DND-41 (cell line): Measurements from ENCODE around the gene TRMT11.

Experiments
- ATAC-seq: fragments of 200-7000 bp; cut with Tn5 transposase; 3 replicates; pipeline ENCODE4 v1.9.1; 2021; ENCODE audit warnings: low read depth; ENCODE audit not compliant: insufficient read depth
- DNase-seq: peaks from one replicate; pipeline ENCODE4 v3.0.0-alpha.2; 2020
- H2AFZ ChIP-seq: 2 replicates; pipeline ENCODE4 v1.6.0; 2012; ENCODE audit warnings: low read depth, low read length
- H3K27ac ChIP-seq: 2 replicates; pipeline ENCODE4 v1.5.1; 2012; ENCODE audit warnings: low read length, inconsistent platforms
- H3K27me3 ChIP-seq: fragments of 200-600 bp; sonication (generic); 2 replicates; pipeline ENCODE4 v1.6.0; 2012; ENCODE audit warnings: low read length, mild to moderate bottlenecking, inconsistent platforms; ENCODE audit not compliant: insufficient read depth, poor library complexity
- H3K36me3 ChIP-seq: 2 replicates; pipeline ENCODE4 v1.5.1; 2012; ENCODE audit warnings: low read length, inconsistent platforms; ENCODE audit not compliant: insufficient read depth
- H3K4me1 ChIP-seq: 2 replicates; pipeline ENCODE4 v1.5.1; 2012; ENCODE audit warnings: mild to moderate bottlenecking, low read length; ENCODE audit not compliant: insufficient read depth
- H3K4me2 ChIP-seq: 2 replicates; pipeline ENCODE4 v1.6.0; 2012; ENCODE audit warnings: mild to moderate bottlenecking, moderate library complexity, low read length, inconsistent platforms; ENCODE audit not compliant: insufficient read depth
- H3K4me3 ChIP-seq, 2 experiments: fragments of 200-600 bp in 1 of 2; shearing (Covaris generic) in 1 of 2; 2 replicates each; pipeline ENCODE4 v1.5.1; 2012 to 2016; ENCODE audit warnings: inconsistent platforms in 2 of 2, low read length in 2 of 2, mild to moderate bottlenecking in 2 of 2, low read depth in 1 of 2, moderate library complexity in 1 of 2
- H3K79me2 ChIP-seq: 2 replicates; pipeline ENCODE4 v1.6.0; 2012; ENCODE audit warnings: low read length, inconsistent platforms; ENCODE audit not compliant: insufficient read depth
- H3K9ac ChIP-seq: 2 replicates; pipeline ENCODE4 v1.6.0; 2012; ENCODE audit warnings: low read depth, mild to moderate bottlenecking, inconsistent platforms, low read length, moderate library complexity
- H3K9me3 ChIP-seq: 2 replicates; pipeline ENCODE4 v1.5.1; 2012; ENCODE audit warnings: low read length, moderate library complexity, mild to moderate bottlenecking, inconsistent platforms; ENCODE audit not compliant: insufficient read depth, severe bottlenecking
- H4K20me1 ChIP-seq: 2 replicates; pipeline ENCODE4 v1.6.0; 2012; ENCODE audit warnings: low read length; ENCODE audit not compliant: insufficient read depth
- CTCF ChIP-seq: IDR thresholded peaks from 2 replicates; pipeline ENCODE4 v1.5.1; 2012; ENCODE audit warnings: borderline replicate concordance, low read length, moderate library complexity, mild to moderate bottlenecking; ENCODE audit not compliant: poor library complexity, severe bottlenecking; ENCODE audit errors: extremely low read depth
- EZH2 ChIP-seq: IDR thresholded peaks from 3 replicates; pipeline ENCODE4 v1.6.1; 2012; ENCODE audit warnings: borderline replicate concordance, low read depth, mild to moderate bottlenecking, moderate library complexity, low read length, inconsistent platforms; ENCODE audit not compliant: severe bottlenecking

Gene TRMT11

GRCh38 chr6:126072834-126073233, 86.5 kb downstream of the TRMT11 start:
- no peaks in the 10 kb centered on the region for H4K20me1 ChIP-seq
- no peak for ATAC-seq

GRCh38 chr6:126075335-126076071, 89.2 kb downstream of the TRMT11 start:
- H3K27me3 ChIP-seq, result no peaks in the 10 kb centered on the region
- TF ChIP-seq CTCF (no peak), EZH2 (no peak)
- H3K79me2 ChIP-seq, result no peaks in the 10 kb centered on the region
- H3K9ac ChIP-seq, result no peak overlapping the region
- no peak for ATAC-seq
- H3K36me3 ChIP-seq, result no peaks in the 10 kb centered on the region
- no peak for DNase-seq
- H4K20me1 ChIP-seq, result no peaks in the 10 kb centered on the region
- H3K4me2 ChIP-seq, result no peak overlapping the region
- H2AFZ ChIP-seq, result no peak overlapping the region
- no peaks in the 10 kb centered on the region for H3K9me3 ChIP-seq
- no peak overlapping the region for H3K4me3 ChIP-seq
- H3K27ac ChIP-seq, result no peak overlapping the region
- no peaks in the 10 kb centered on the region for H3K4me1 ChIP-seq

More at GRCh38 chr6:126072834-126073233, 86.5 kb downstream of the TRMT11 start:
- H3K9me3 ChIP-seq, result no peaks in the 10 kb centered on the region
- H3K79me2 ChIP-seq, result no peaks in the 10 kb centered on the region
- H2AFZ ChIP-seq, result no peak overlapping the region
- no peaks in the 10 kb centered on the region for H3K4me1 ChIP-seq
- TF ChIP-seq EZH2 (no peak), CTCF (no peak)
- H3K27me3 ChIP-seq, result no peaks in the 10 kb centered on the region
- no peak overlapping the region for H3K4me3 ChIP-seq
- no peak overlapping the region for H3K27ac ChIP-seq
- H3K36me3 ChIP-seq, result no peaks in the 10 kb centered on the region
- no peak overlapping the region for H3K9ac ChIP-seq
- no peak overlapping the region for H3K4me2 ChIP-seq
- no peak for DNase-seq

- no peak for ATAC-seq
- TF ChIP-seq CTCF (no peak), EZH2 (no peak)
- Histone ChIP-seq H3K9ac (no peak overlapping the region), H3K9me3 (no peaks in the 10 kb centered on the region), H3K4me3 (no peak overlapping the region), H3K27ac (no peak overlapping the region), H2AFZ (no peak overlapping the region), H3K4me1 (no peaks in the 10 kb centered on the region), H3K79me2 (no peaks in the 10 kb centered on the region), H4K20me1 (no peaks in the 10 kb centered on the region), H3K4me2 (no peak overlapping the region), H3K27me3 (no peaks in the 10 kb centered on the region), H3K36me3 (no peaks in the 10 kb centered on the region)
- DNase-seq, result no peak
Measured at GRCh38 chr6:126076992-126077664, 90.8 kb downstream of the TRMT11 start.
